Psoas muscle (tissue), 8 donors: ENCODE measurements around the gene LTB. TPM values are rescaled to one million over a fixed set of nuclear protein-coding genes. Genes with fewer than 3 reads are reported as not detected.

Experiments
- ATAC-seq, 4 donors: fragments of 200-7000 bp; cut with Tn5 transposase; one replicate each; pipeline ENCODE4 v1.9.1; 2020; ENCODE audit warnings: moderate library complexity in 3 of 4, mild to moderate bottlenecking in 2 of 4
- DNase-seq, 2 donors: peaks; one replicate each; pipeline ENCODE4 v3.0.0-alpha.2; 2020
- H3K27ac ChIP-seq: fragments of 200-600 bp; one replicate; pipeline ENCODE4 v1.8.0; 2022
- H3K27me3 ChIP-seq, 3 donors: fragments of 200-600 bp in 1 of 3; one replicate each; pipeline versions ENCODE4 v1.6.1 to v1.8.0; 2013 to 2022; ENCODE audit warnings: low read length in 2 of 3, mild to moderate bottlenecking in 2 of 3, moderate library complexity in 1 of 3; ENCODE audit not compliant: insufficient read depth in 3 of 3
- H3K36me3 ChIP-seq, 2 donors: fragments of 200-600 bp in 1 of 2; one replicate each; pipeline versions ENCODE4 v1.6.1 to v1.8.0; 2013 to 2022; ENCODE audit warnings: low read depth in 1 of 2, mild to moderate bottlenecking in 1 of 2, moderate library complexity in 1 of 2; ENCODE audit not compliant: insufficient read depth in 1 of 2
- H3K4me1 ChIP-seq: fragments of 200-600 bp; one replicate; pipeline ENCODE4 v1.8.0; 2022
- H3K4me3 ChIP-seq: fragments of 200-600 bp; one replicate; pipeline ENCODE4 v1.8.0; 2022; ENCODE audit warnings: mild to moderate bottlenecking
- H3K9me3 ChIP-seq: fragments of 200-600 bp; one replicate; pipeline ENCODE4 v1.8.0; 2022
- CTCF ChIP-seq: fragments of 200-600 bp; IDR thresholded peaks from one replicate; pipeline ENCODE4 v1.8.0; 2022; ENCODE audit warnings: antibody characterized with exemption
- WGBS, 3 donors: extraction: QIAGEN DNeasy Blood & Tissue Kit; methylation state at CpG; one replicate each; pipeline versions ENCODE4 v1.1.6 to v1.1.7; 2013; 5-methylcytosine and 5-hydroxymethylcytosine counted together
- intact Hi-C, 2 donors: fragments of 100-400 bp; cut with DNase I; formaldehyde crosslinking; loops; one replicate each; pipeline versions ENCODE4 v1.11.0 to v1.14.2; 2022
- polyA plus RNA-seq, 3 donors: library from polyadenylated mRNA; stranded (reverse); fragments of 200-250 nt; gene quantifications; one replicate each; pipeline ENCODE4 v1.2.3, GENCODE V29; 2013
- total RNA-seq, 4 donors: library from RNA; stranded (reverse); fragmentation: NEBNext Ultra II Directional in 2 of 4; extraction: Animal tissue kit (Norgen Biotek cat#: 25700) in 2 of 4; gene quantifications; one replicate each; pipeline versions ENCODE4 v1.2.1 to v1.2.4, GENCODE V29; 2021 to 2023
- donor health status: healthy with polysubstance abuse.
- donor health status: DM: no; HTN: no; CAD: no; lungs with moderate emphysema.
- donor health status: Bipolar disorder and iron deficiency.
- donor health status: healthy.
- donor health status: DM: yes; HTN: yes; CAD: no.
- donor health status: DM: no; HTN: no; CAD: no.
- donor health status: DM: no; HTN: no; CAD: no.
- donor health status: DM: yes; HTN: yes; CAD: no.

The LTB gene
- total and polyA plus RNA-seq, 7 donors = 0.08 to 1.0 (median 0.71) TPM

GRCh38 chr6:31621991-31622390 is 39.8 kb upstream of the LTB start:
- ATAC-seq = no peak

GRCh38 chr6:31621320-31621939 is 39.2 kb upstream of the LTB start:
- DNase-seq (no peak), ATAC-seq (no peak)
- H3K27ac ChIP-seq = peak overlapping the region; percentile 96
- no peaks in the 10 kb centered on the region for H3K27me3 ChIP-seq
- peak overlapping the region; percentile 88 for H3K4me3 ChIP-seq
- TF ChIP-seq CTCF = no peak
- 13 to 17% (median 16%) methylated on average over 15 of the region's 15 CpGs for WGBS, 3 donors
- intact Hi-C loops = loop anchor here in 1 of 2 donors (2.0 kb wide), 1 partner anchor 31 kb away; the partner anchor contains the start of gene BAG6
- peaks cover 16% of the 10 kb centered on the region for H3K4me1 ChIP-seq
- H3K9me3 ChIP-seq = no peaks in the 10 kb centered on the region
- peaks cover 15 to 46% of the 10 kb centered on the region in 2 donors for H3K36me3 ChIP-seq

More at GRCh38 chr6:31621991-31622390, 39.8 kb upstream of the LTB start:
- H3K27me3 ChIP-seq = no peaks in the 10 kb centered on the region
- WGBS, 3 donors = 23 to 33% (median 30%) methylated on average over 4 of the region's 4 CpGs
- no peak for DNase-seq
- peaks cover 16% of the 10 kb centered on the region for H3K4me1 ChIP-seq
- peak overlapping the region; percentile 88 for H3K4me3 ChIP-seq
- H3K36me3 ChIP-seq = peaks cover 15 to 51% of the 10 kb centered on the region in 2 donors
- intact Hi-C loops = loop anchor here (2.0 kb wide), 2 partner anchors 29 to 31 kb away; partner anchors contain the start of gene BAG6 (in 1 of the 2)
- H3K9me3 ChIP-seq = no peaks in the 10 kb centered on the region
- no peak for TF ChIP-seq CTCF
- peak overlapping the region; percentile 96 for H3K27ac ChIP-seq

- H3K9me3 ChIP-seq = no peaks in the 10 kb centered on the region
- H3K4me1 ChIP-seq = peaks cover 16% of the 10 kb centered on the region
- no peak for DNase-seq
- peak within 1 kb of the TSS; percentile 88 for H3K4me3 ChIP-seq
- intact Hi-C loops = loop anchor here in 1 of 2 donors (2.0 kb wide), 1 partner anchor 32 kb away; the partner anchor contains the start of gene BAG6
- no peak for TF ChIP-seq CTCF
- ATAC-seq = peak; percentile 58 to 71 (median 64)
- peak within 1 kb of the TSS; percentile 96 for H3K27ac ChIP-seq
- no peaks in the 10 kb centered on the region for H3K27me3 ChIP-seq
- peaks cover 14 to 39% of the 10 kb centered on the region in 2 donors for H3K36me3 ChIP-seq
- WGBS, 3 donors = 0 to 2% (median 1%) methylated on average over 30 to 67 of the region's 67 CpGs
These were observed 38.5 kb upstream of the LTB start, which contains the start of gene PRRC2A for GRCh38 chr6:31620586-31621319. PRRC2A (plus strand) TSS chr6:31620715; CDS start chr6:31622790, 2,075 bp downstream.

GRCh38 chr6:31619805-31620585 is 37.8 kb upstream of the LTB start:
- Histone ChIP-seq H3K4me3 (peak overlapping the region; percentile 88), H3K27me3 (no peaks in the 10 kb centered on the region), H3K27ac (peak overlapping the region; percentile 96), H3K36me3 (peaks cover 7 to 31% of the 10 kb centered on the region in 2 donors), H3K9me3 (no peaks in the 10 kb centered on the region), H3K4me1 (peaks cover 16% of the 10 kb centered on the region)
- no peak for TF ChIP-seq CTCF
- ATAC-seq = peak; percentile 88 to 94 (median 90)
- WGBS, 3 donors = 0 to 1% (median 1%) methylated on average over 50 of the region's 50 CpGs
- intact Hi-C loops = loop anchor here in 1 of 2 donors (2.0 to 5.0 kb wide), 2 partner anchors 33 to 73 kb away; partner anchors contain the start of genes ATP6V1G2, BAG6 and NFKBIL1
- DNase-seq = peak; percentile 97 to 99
